ENCODE results near the gene ERCC4.

ERCC4 gene

GRCh38 chr16:13911306-13911705 lies 8.6 kb upstream of the ERCC4 start:
- no peak for DNase-seq (ENCODE audit: low read depth)

GRCh38 chr16:13911871-13912270 lies 8.1 kb upstream of the ERCC4 start:
- no peak for DNase-seq (ENCODE audit: low read depth)

DNA sequence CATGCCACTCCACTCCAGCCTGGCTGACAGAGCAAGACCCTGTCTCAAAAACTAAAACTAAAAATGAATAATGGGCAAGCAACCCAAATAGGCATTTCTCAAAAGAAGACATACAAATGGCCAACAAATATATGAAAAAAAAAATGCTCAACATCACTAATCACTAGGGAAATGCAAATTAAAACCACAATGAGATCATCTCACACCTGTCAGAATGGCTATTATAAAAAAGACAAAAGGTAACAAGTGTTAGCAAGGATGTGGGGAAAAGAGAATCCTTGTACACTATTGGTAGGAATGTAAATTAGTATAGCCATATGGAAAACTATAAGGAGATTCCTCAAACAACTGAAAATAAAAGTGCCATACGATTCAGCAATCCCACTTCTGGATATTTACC lies 7.1 kb upstream of the ERCC4 start:
- DNase-seq (ENCODE audit: low read depth), result no peak

GRCh38 chr16:13913374-13914292 lies 6.3 kb upstream of the ERCC4 start:
- DNase-seq (ENCODE audit: low read depth), result no peak

DNA sequence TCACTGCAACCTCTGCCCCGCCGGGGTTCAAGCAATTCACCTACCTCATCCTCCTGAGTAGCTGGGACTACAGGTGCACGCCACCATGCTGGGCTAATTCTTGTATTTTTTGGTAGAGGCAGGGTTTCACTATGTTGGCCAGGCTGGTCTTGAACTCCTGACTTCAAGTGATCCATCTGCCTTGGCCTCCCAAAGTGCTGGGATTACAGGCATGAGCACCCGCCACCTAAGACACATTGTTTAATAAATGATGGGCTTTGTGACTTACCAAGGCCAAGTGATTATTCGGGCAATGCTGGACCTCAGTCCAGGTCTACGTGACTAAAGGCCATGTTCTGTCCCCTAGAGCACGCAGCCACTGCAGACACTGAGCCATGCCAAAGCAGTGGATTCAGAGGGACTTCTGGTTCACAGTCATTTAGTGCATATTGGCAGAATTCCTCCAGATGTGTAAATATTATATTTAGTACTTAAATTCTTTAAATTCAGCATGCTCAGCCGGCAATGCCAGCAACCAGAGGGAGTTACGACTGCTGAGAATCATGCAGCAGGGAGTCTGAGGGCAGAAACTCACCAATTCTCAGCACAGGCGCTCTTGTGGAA lies 4.8 kb upstream of the ERCC4 start:
- DNase-seq (ENCODE audit: low read depth), result no peak

- DNase-seq (ENCODE audit: low read depth), result no peak
Observed at GRCh38 chr16:13919330-13919682, 648 bp upstream of the ERCC4 start.

DNA sequence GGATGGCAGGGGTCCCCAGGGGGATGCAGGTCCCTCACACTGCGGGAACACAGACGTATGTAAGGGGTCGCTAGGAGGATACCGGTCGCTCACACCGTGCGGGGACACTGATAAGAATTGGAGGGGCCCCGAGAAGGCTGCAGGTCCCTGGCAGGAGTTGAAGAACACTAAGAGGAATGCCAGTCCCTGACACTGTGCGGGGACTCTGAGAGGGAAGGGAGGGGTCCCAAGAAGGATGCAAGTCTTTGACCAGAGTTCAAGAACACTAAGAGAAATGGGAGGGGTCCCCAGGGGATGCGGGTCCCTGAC lies 510 bp downstream of the ERCC4 start:
- no peak for DNase-seq (ENCODE audit: low read depth)

DNA sequence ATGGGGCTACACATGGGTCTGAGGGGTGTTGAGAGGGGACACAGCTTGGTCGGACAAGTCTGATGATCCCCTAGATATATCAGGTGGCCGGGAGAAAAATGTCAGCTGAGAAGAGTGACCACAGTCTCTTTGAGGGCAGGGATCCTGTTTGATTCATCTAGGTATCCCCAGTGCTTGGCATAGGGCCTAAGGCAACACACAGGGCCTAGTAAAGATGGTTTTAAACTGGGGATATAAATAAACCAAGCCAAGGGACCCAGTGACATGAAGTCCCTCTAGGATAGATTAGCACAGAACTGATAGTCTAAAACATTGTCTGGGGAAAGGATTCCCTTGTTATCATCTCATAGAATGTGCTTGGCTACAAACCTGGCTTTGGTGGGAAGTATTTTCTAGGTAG lies 1.4 kb downstream of the ERCC4 start:
- no peak for DNase-seq (ENCODE audit: low read depth)

GRCh38 chr16:13923703-13924298 lies 3.8 kb downstream of the ERCC4 start:
- DNase-seq (ENCODE audit: low read depth), result no peak

DNA sequence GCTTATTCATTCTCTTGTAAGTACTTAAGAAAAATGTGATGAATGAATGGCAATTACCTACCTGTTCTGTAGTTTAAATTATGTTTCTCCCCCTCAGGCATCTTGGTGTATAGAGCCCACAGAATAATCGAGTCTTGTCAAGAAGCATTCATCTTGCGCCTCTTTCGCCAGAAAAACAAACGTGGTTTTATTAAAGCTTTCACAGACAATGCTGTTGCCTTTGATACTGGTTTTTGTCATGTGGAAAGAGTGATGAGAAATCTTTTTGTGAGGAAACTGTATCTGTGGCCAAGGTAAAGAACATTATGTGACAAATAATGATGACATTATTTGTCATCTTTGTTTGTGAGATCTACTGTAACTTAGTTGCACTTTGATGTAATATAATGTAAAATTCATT lies 6.5 kb downstream of the ERCC4 start:
- DNase-seq (ENCODE audit: low read depth), result no peak

DNA sequence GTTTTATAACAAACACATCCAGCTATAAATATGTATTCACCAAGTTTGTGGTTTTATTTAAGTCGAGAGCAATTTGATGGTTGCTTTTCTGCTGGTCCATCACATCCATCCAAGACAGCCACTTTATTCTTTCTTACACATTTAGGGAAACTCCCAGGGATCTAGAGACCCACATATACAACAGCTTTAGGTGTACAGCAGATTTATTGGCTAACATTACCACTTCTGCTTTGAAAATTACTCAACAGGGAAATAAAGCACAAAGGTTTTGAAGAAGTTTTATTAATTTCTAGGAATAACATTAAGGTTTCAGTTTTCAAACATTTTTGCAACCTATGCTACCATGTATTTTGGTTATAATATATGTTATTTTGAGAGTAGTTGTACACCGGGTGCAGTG lies 6.9 kb downstream of the ERCC4 start:
- no peak for DNase-seq (ENCODE audit: low read depth)

DNA sequence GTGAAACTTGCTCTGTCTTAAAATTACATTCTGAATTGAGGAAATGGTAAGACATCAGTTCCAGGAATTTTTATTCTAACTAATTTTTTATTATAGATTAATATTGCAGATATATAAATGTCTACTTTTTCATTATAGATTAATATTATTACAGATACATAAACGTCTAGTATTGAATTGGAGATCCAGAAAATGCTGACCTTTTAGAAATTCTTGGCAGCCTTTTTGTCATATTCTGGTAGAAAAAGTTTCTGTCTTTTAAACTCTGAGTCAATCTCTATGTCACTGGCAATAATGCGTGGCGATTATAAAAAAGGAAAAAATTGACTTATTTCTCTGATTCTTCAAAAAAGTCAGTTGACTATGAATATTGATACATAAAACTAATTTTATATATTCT lies 8.7 kb downstream of the ERCC4 start:
- DNase-seq (ENCODE audit: low read depth), result no peak

- no peak for DNase-seq (ENCODE audit: low read depth)
Observed at GRCh38 chr16:13931845-13932244, 11.9 kb downstream of the ERCC4 start.

DNA sequence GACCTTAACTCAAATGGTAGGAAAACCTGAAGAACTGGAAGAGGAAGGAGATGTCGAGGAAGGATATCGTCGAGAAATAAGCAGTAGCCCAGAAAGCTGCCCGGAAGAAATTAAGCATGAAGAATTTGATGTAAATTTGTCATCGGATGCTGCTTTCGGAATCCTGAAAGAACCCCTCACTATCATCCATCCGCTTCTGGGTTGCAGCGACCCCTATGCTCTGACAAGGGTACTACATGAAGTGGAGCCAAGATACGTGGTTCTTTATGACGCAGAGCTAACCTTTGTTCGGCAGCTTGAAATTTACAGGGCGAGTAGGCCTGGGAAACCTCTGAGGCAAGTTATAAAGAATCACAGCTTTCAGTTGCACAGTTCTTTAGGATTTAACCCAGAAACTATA lies 15.5 kb downstream of the ERCC4 start:
- no peak for DNase-seq (ENCODE audit: low read depth)

- DNase-seq (ENCODE audit: low read depth), result no peak
Observed at GRCh38 chr16:13936155-13936554, 16.2 kb downstream of the ERCC4 start.

- DNase-seq (ENCODE audit: low read depth), result no peak
Observed at GRCh38 chr16:13936596-13937081, 16.7 kb downstream of the ERCC4 start.

GRCh38 chr16:13937411-13937810 lies 17.5 kb downstream of the ERCC4 start:
- DNase-seq (ENCODE audit: low read depth), result no peak

DNA sequence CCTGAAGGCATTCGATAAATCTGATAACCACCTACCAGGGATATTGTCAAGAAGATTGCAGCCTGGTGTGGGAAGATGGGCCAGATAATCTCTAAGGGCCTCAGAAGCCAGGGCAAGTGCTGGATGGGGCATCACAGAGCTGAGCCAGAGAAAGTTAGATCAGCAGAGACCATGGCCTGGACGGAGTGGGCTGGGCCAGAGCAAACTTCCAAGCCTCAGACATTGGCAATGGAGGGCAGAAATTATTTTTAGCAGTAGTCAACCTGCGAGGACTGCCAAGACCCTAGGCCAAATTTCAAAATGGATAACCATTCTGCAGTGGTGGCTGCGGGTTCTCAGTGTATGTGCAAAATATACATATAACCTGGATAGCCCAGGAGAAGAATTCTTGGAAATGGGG lies 18.5 kb downstream of the ERCC4 start:
- DNase-seq (ENCODE audit: low read depth), result no peak

GRCh38 chr16:13939821-13940220 lies 19.9 kb downstream of the ERCC4 start:
- no peak for DNase-seq (ENCODE audit: low read depth)

GRCh38 chr16:13940397-13940933 lies 20.5 kb downstream of the ERCC4 start:
- no peak for DNase-seq (ENCODE audit: low read depth)

DNA sequence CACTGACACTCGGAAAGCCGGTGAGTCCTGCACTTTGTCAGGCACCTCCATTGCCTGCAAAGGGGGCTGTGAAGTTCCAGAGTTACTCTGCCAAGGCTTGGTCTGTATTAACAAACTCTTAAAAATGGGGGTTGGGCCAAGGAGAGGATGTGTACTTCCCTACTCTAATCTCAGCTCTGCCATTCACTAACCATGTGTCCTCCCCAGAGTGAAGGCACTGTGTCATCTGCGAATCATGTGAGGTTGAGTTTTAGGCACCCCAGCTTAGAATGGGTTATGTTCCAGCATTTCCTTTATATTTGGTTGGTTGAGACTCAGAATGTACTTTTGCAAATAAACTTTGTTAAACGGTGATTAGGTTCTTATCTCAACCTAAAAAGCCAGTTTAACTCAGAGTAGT lies 24.9 kb downstream of the ERCC4 start:
- no peak for DNase-seq (ENCODE audit: low read depth)

GRCh38 chr16:13945744-13946485 lies 26.0 kb downstream of the ERCC4 start:
- no peak for DNase-seq (ENCODE audit: low read depth)

Measured in stimulated activated CD8-positive, alpha-beta memory T cell treated with anti-CD3 and anti-CD28 coated beads, Interleukin-12 subunit alpha, Interleukin-12 subunit beta, amount 100 ng/mL, for 4 hours (primary cell).